Measurements from ENCODE around the gene CLCN3. TPM values are rescaled to one million over a fixed set of nuclear protein-coding genes. Genes with fewer than 3 reads are reported as not detected.

CLCN3 gene
- total and polyA plus RNA-seq, 2 of the 13 experiments (the other 11 are each of a cell fraction or from before 2014, with no cell fraction given): 13.6 to 23.7 TPM

- TF ChIP-seq ZNF639 (CRISPR knock-in tag; conservative IDR thresholded peaks at IDR 0.05) (no peak), KAT2B (IDR thresholded peaks at IDR 0.05; ENCODE audit: borderline replicate concordance, low read depth, low read length) (no peak), PRDM10 (CRISPR knock-in tag; IDR thresholded peaks at IDR 0.05; ENCODE audit: low read depth) (no peak)
- TF ChIP-seq, protein P1, sequence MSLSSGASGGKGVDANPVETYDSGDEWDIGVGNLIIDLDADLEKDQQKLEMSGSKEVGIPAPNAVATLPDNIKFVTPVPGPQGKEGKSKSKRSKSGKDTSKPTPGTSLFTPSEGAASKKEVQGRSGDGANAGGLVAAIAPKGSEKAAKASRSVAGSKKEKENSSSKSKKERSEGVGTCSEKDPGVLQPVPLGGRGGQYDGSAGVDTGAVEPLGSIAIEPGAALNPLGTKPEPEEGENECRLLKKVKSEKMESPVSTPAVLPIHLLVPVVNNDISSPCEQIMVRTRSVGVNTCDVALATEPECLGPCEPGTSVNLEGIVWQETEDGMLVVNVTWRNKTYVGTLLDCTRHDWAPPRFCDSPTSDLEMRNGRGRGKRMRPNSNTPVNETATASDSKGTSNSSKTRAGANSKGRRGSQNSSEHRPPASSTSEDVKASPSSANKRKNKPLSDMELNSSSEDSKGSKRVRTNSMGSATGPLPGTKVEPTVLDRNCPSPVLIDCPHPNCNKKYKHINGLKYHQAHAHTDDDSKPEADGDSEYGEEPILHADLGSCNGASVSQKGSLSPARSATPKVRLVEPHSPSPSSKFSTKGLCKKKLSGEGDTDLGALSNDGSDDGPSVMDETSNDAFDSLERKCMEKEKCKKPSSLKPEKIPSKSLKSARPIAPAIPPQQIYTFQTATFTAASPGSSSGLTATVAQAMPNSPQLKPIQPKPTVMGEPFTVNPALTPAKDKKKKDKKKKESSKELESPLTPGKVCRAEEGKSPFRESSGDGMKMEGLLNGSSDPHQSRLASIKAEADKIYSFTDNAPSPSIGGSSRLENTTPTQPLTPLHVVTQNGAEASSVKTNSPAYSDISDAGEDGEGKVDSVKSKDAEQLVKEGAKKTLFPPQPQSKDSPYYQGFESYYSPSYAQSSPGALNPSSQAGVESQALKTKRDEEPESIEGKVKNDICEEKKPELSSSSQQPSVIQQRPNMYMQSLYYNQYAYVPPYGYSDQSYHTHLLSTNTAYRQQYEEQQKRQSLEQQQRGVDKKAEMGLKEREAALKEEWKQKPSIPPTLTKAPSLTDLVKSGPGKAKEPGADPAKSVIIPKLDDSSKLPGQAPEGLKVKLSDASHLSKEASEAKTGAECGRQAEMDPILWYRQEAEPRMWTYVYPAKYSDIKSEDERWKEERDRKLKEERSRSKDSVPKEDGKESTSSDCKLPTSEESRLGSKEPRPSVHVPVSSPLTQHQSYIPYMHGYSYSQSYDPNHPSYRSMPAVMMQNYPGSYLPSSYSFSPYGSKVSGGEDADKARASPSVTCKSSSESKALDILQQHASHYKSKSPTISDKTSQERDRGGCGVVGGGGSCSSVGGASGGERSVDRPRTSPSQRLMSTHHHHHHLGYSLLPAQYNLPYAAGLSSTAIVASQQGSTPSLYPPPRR (CRISPR knock-in tag; IDR thresholded peaks at IDR 0.05; ENCODE audit: borderline replicate concordance): no peak
Observed at GRCh38 chr4:169573889-169574288, 46.5 kb upstream of the CLCN3 start (continued).

Data from HepG2 (cell line).